BJ (cell line): Measurements from ENCODE around the gene ECT2L. TPM values are rescaled to one million over a fixed set of nuclear protein-coding genes. Genes with fewer than 3 reads are reported as not detected.

Experiments used
- CTCF ChIA-PET: fragments of 350-600 bp; formaldehyde crosslinking; extraction: SDS; loops from one replicate; lab custom pipeline; 2021; ENCODE audit warnings: antibody characterized with exemption, inconsistent platforms; lab: Yijun Ruan, JAX
- POLR2A ChIA-PET: fragments of 300-600 bp; sonication (Branson Sonifier 250); formaldehyde crosslinking; extraction: SDS; loops from one replicate; lab custom pipeline; 2021; ENCODE audit warnings: antibody characterized with exemption; lab: Charles Lee
- DNase-seq: peaks from one replicate; pipeline ENCODE4 v3.0.0-alpha.2; 2011; ENCODE audit warnings: low read depth
- H3K27me3 ChIP-seq: 2 replicates; pipeline ENCODE4 v1.6.0; 2011; ENCODE audit warnings: low read length; ENCODE audit not compliant: control insufficient read depth, insufficient read depth
- H3K36me3 ChIP-seq: 2 replicates; pipeline ENCODE4 v1.5.1; 2011; ENCODE audit warnings: low read length; ENCODE audit not compliant: control insufficient read depth, insufficient read depth
- H3K4me3 ChIP-seq: 2 replicates; pipeline ENCODE4 v1.5.1; 2011; ENCODE audit warnings: low read depth, mild to moderate bottlenecking, control low read depth, low read length
- CTCF ChIP-seq: IDR thresholded peaks from 2 replicates; pipeline ENCODE4 v1.5.1; 2011; ENCODE audit warnings: low read depth, mild to moderate bottlenecking, control low read depth, inconsistent platforms, low read length, moderate library complexity; ENCODE audit not compliant: insufficient read depth
- polyA plus RNA-seq: library from polyadenylated mRNA; depleted of rRNA; stranded (reverse); fragments of >200 nt; gene quantifications from 2 replicates; pipeline ENCODE4 v1.2.3, GENCODE V29; 2011

Gene ECT2L
- polyA plus RNA-seq, 1 experiment: not detected

DNA sequence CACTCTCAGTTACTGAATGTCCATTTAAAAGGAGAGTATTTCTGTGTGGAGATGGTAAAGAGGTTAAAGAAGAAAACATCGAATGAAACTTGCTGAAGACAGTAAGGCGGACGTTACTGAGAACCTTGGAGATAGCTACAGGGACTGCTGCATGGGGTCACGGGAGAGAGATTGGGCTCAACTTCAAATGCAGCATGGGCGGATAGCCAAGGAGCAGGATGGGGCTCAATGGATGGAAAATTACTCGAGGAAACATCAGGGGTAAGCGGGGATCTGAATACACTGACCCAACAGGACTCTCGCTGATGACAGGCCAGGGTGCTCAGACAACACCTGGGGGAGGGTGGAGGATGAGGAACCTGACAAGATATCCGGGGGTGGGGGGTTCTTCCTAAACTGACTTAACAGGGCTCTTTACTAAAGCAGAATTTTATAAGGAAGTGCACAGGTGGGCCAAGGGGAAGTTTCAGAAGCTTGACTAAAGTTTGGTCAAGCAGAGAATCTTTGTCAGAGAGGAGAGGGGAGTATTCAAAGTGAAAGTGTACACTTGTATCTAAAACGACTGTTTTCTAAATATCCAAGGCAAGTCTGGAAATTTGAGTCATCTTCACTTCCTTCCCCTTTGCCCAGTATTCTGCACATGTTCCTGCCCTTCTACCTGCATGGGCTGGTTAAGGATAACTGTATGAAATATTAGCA is 22.8 kb downstream of the ECT2L start:
- Histone ChIP-seq H3K27me3 (no peaks in the 10 kb centered on the region), H3K36me3 (no peaks in the 10 kb centered on the region), H3K4me3 (no peak overlapping the region)
- CTCF ChIA-PET: interaction anchor here (0.7 to 1.8 kb wide), 3 partner anchors 11 to 546 kb away, joined by 3 to 5 read pairs (median 5); no protein-coding TSS in a partner anchor
- POLR2A ChIA-PET: no interaction called here
- DNase-seq: no peak
- TF ChIP-seq CTCF: no peak

GRCh38 chr6:138821519-138821918 is 25.6 kb downstream of the ECT2L start:
- DNase-seq: no peak
- ChIA-PET CTCF (interaction anchor here (0.6 to 1.7 kb wide), 3 partner anchors 11 to 712 kb away, joined by 3 to 5 read pairs (median 5); no protein-coding TSS in a partner anchor), POLR2A (no interaction called here)
- H3K36me3 ChIP-seq: no peaks in the 10 kb centered on the region
- TF ChIP-seq CTCF: no peak
- H3K27me3 ChIP-seq: no peaks in the 10 kb centered on the region
- no peak overlapping the region for H3K4me3 ChIP-seq

GRCh38 chr6:138824482-138825144 is 28.7 kb downstream of the ECT2L start:
- CTCF ChIA-PET: interaction anchor here (1.0 kb wide), 1 partner anchor 164 kb away, joined by 4 read pairs; the partner anchor contains the start of gene REPS1
- POLR2A ChIA-PET: no interaction called here
- Histone ChIP-seq H3K4me3 (no peak overlapping the region), H3K36me3 (no peaks in the 10 kb centered on the region), H3K27me3 (no peaks in the 10 kb centered on the region)
- no peak for DNase-seq
- TF ChIP-seq CTCF: no peak

DNA sequence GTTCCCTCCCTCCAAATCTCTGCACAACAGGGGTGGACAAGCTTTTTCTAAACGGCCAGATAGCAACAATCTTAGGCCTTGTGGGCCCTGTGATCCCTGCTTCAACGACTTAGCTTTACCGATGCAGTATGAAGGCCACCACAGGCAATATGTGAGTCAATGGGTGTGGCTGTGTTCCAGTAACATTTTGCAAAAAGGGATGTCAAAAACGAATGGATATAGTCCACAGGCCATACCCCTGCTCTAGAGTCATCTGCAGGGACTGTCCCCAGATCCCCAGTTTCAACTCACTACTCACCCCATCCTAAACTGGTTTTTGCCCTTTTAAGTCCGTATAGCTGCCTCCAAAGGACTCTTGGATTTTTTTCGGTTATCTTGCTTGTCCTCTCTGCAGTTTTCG is 34.4 kb downstream of the ECT2L start:
- Histone ChIP-seq H3K36me3 (no peaks in the 10 kb centered on the region), H3K4me3 (no peak overlapping the region), H3K27me3 (no peaks in the 10 kb centered on the region)
- TF ChIP-seq CTCF: no peak
- POLR2A ChIA-PET: no interaction called here
- CTCF ChIA-PET: interaction anchor here (0.6 to 1.1 kb wide), 2 partner anchors 13 to 73 kb away, joined by 3 read pairs; no protein-coding TSS in a partner anchor
- DNase-seq: no peak

- H3K4me3 ChIP-seq: no peak overlapping the region
- DNase-seq: no peak
- no peaks in the 10 kb centered on the region for H3K36me3 ChIP-seq
- ChIA-PET CTCF (no interaction called here), POLR2A (no interaction called here)
- TF ChIP-seq CTCF: no peak
- H3K27me3 ChIP-seq: no peaks in the 10 kb centered on the region
These were observed 36.3 kb downstream of the ECT2L start for GRCh38 chr6:138832182-138832581.
